ENCODE measurements around the gene ABCA2. TPM values are rescaled to one million over a fixed set of nuclear protein-coding genes. Genes with fewer than 3 reads are reported as not detected.

ABCA2 gene
- total and polyA plus RNA-seq, 2 experiments from 2014 or later = 7.0 to 16.0 TPM

GRCh38 chr9:137035937-137036336, 7.9 kb upstream of the ABCA2 start:
- ATAC-seq = peak; percentile 4; the same call in 1 of the 3 replicates
- Histone ChIP-seq H3K4me2 (no peak overlapping the region), H3K27me3 (ENCODE audit: insufficient read depth) (no peaks in the 10 kb centered on the region), H4K20me1 (replicated peaks; ENCODE audit: insufficient read depth) (no peaks in the 10 kb centered on the region), H3K79me2 (replicated peaks; ENCODE audit: insufficient read depth) (no peaks in the 10 kb centered on the region), H3K9me2 (ENCODE audit: insufficient read depth) (no peaks in the 10 kb centered on the region), H3K36me3 (ENCODE audit: insufficient read depth) (no peaks in the 10 kb centered on the region), H3K4me1 (ENCODE audit: insufficient read depth) (no peaks in the 10 kb centered on the region), H3F3A (replicated peaks; ENCODE audit: low read depth) (no peaks in the 10 kb centered on the region), H3K27ac (ENCODE audit: low read depth) (no peak overlapping the region), H3K4me3 (no peak overlapping the region), H2AFZ (no peak overlapping the region)
- H3K4me1 Mint-ChIP-seq = no peaks in the 10 kb centered on the region
- no peaks in the 10 kb centered on the region for H3K9me3 Mint-ChIP-seq
- H3K36me3 Mint-ChIP-seq (ENCODE audit: low read depth) = no peaks in the 10 kb centered on the region; the same call in 2 of the 3 replicates
- peaks cover 11% of the 10 kb centered on the region for H3K27me3 Mint-ChIP-seq (ENCODE audit: insufficient read depth, low read depth, poor library complexity)
- no peak for DNase-seq (ENCODE audit: low spot score)
- no peak overlapping the region for H3K27ac Mint-ChIP-seq
- TF ChIP-seq ZNF331 (CRISPR knock-in tag; IDR thresholded peaks at IDR 0.05; ENCODE audit: low read depth) (no peak), CTCF (conservative IDR thresholded peaks at IDR 0.05; ENCODE audit: low read depth in 2 of 2) (no peak), ZNF114 (CRISPR knock-in tag; IDR thresholded peaks at IDR 0.05) (no peak)
- H3K4me3 Mint-ChIP-seq = no peak overlapping the region

- Histone ChIP-seq H3K36me3 (ENCODE audit: insufficient read depth) (no peaks in the 10 kb centered on the region), H3K9me2 (ENCODE audit: insufficient read depth) (no peaks in the 10 kb centered on the region), H3K4me1 (ENCODE audit: insufficient read depth) (no peaks in the 10 kb centered on the region), H3K27me3 (ENCODE audit: insufficient read depth) (no peaks in the 10 kb centered on the region), H3F3A (replicated peaks; ENCODE audit: low read depth) (no peaks in the 10 kb centered on the region), H3K4me3 (peak overlapping the region; percentile 34; the same call in 1 of the 2 replicates), H3K79me2 (replicated peaks; ENCODE audit: insufficient read depth) (no peaks in the 10 kb centered on the region), H3K4me2 (peak overlapping the region; percentile 38; the same call in 1 of the 2 replicates), H2AFZ (no peak overlapping the region), H3K27ac (ENCODE audit: low read depth) (no peak overlapping the region), H4K20me1 (replicated peaks; ENCODE audit: insufficient read depth) (no peaks in the 10 kb centered on the region)
- no peaks in the 10 kb centered on the region for H3K4me1 Mint-ChIP-seq
- H3K27me3 Mint-ChIP-seq (ENCODE audit: insufficient read depth, low read depth, poor library complexity) = peaks cover 9% of the 10 kb centered on the region
- H3K9me3 Mint-ChIP-seq = no peaks in the 10 kb centered on the region
- ATAC-seq (peak; percentile 66), DNase-seq (ENCODE audit: low spot score) (peak; percentile 51)
- no peak overlapping the region for H3K27ac Mint-ChIP-seq
- peak in 1 of 2 experiments; percentile 14; a peak in 1 of 4 replicates for TF ChIP-seq CTCF (conservative IDR thresholded peaks at IDR 0.05; ENCODE audit: low read depth in 2 of 2)
- TF ChIP-seq POLR2AphosphoS5 (IDR thresholded peaks at IDR 0.05; ENCODE audit: low read depth) = no peak
- H3K36me3 Mint-ChIP-seq (ENCODE audit: low read depth) = no peaks in the 10 kb centered on the region; the same call in 2 of the 3 replicates
- H3K4me3 Mint-ChIP-seq = no peak overlapping the region
Observed at GRCh38 chr9:137035507-137035834, 7.4 kb upstream of the ABCA2 start.
